ENCODE measurements around the gene TMTC1.

GRCh38 chr12:29650371-29650770, 133.4 kb downstream of the TMTC1 start:
- TF ChIP-seq CTCF (IDR thresholded peaks at IDR 0.05) (no peak), EZH2 (IDR thresholded peaks at IDR 0.05; ENCODE audit: borderline replicate concordance, insufficient read depth, low read depth, low read length, poor library complexity, severe bottlenecking) (no peak)

Measured in B cell (primary cell).